Fibroblast of mammary gland (primary cell): ENCODE results near the gene USP24.
A peak's percentile ranks its signal among the peaks of the same experiment; 100 is the strongest.

ENCODE experiments used
- DNase-seq: peaks from one replicate; pipeline ENCODE4 v3.0.0-alpha.2; 2010; ENCODE audit warnings: low read depth
- H3K4me3 ChIP-seq: 2 replicates; pipeline ENCODE4 v1.5.1; 2011; ENCODE audit warnings: low read depth, mild to moderate bottlenecking, low read length, moderate library complexity; ENCODE audit not compliant: control insufficient read depth
- TF ChIP-seq, protein P1 (sequence below): conservative IDR thresholded peaks from 2 replicates; pipeline ENCODE4 v1.5.1; 2011; ENCODE audit warnings: low read depth, low read length, inconsistent platforms; ENCODE audit not compliant: control insufficient read depth, insufficient read depth

USP24 gene

DNA sequence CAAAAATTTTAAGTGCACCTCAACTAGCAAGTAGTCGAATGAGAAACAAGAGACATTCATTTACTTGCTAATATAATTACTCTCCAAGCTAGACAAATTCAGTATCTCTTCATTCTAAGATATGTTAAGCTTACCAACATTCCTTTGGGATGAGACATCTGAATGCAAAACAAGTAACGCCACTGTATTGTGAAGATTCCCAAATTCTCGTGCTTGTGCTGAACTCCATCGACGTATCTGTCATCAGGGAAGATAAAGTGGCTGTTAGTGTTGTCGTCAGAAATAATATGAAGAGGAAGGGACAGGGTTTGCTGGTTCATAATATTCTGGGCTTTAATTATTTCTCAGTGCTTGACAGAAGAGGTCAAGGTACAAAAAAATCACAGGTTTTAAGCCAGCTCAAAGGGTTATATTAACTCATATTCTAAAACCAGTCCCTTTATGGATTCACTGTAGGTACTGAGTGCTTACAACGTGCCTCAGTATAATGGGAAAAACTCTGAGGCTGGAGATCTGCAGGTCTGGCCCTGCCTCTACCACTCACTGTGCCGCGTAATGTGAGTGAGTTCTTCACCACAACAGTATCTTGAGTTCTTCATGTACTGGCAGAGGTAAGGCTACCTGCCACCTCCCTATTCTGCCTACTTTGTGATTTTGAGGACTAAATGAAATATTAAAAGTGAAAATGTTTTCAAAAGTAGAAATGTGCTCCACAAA is 133.8 kb downstream of the USP24 start:
- TF ChIP-seq, protein P1, sequence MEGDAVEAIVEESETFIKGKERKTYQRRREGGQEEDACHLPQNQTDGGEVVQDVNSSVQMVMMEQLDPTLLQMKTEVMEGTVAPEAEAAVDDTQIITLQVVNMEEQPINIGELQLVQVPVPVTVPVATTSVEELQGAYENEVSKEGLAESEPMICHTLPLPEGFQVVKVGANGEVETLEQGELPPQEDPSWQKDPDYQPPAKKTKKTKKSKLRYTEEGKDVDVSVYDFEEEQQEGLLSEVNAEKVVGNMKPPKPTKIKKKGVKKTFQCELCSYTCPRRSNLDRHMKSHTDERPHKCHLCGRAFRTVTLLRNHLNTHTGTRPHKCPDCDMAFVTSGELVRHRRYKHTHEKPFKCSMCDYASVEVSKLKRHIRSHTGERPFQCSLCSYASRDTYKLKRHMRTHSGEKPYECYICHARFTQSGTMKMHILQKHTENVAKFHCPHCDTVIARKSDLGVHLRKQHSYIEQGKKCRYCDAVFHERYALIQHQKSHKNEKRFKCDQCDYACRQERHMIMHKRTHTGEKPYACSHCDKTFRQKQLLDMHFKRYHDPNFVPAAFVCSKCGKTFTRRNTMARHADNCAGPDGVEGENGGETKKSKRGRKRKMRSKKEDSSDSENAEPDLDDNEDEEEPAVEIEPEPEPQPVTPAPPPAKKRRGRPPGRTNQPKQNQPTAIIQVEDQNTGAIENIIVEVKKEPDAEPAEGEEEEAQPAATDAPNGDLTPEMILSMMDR, result no peak
- peak; percentile 78 for DNase-seq
- no peak overlapping the region for H3K4me3 ChIP-seq

DNA sequence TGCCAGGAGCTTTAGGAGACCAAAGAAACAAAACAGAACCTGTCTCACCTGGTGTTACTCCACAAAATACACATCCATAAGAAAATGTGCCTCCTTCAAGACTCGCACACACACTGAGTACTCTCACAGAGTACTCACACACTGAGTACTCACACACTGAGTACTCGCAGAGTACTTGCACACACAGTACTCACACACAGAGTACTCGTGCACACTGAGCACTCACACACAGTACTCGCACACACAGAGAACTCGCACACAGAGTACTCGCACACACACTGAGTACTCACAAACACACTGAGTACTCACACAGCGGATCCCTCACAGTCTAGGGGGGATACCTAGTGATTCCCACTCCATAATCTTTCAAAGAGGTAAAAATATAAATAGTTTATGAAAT is 135.5 kb downstream of the USP24 start:
- H3K4me3 ChIP-seq, result no peak overlapping the region
- TF ChIP-seq, protein P1, result no peak
- no peak for DNase-seq

DNA sequence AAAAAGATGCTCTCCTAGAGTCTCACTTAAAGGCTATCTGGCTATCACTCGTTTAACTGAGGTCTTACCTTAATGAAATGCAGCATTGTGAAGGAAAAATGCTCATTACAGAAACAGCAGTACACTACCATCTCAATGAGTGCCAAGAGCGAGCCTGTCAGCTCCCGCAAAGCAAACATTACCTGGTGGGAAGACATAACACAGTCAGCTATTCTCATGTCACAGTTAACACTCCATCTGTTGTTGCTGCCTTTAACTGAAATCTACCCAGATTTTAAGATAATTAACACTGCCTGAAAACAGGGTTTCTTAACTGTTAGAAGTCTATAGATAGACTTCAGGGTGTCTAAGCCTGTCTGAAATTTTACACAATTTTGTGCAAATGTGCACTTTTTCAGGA is 136.7 kb downstream of the USP24 start:
- no peak overlapping the region for H3K4me3 ChIP-seq
- no peak for DNase-seq
- TF ChIP-seq, protein P1, result no peak

DNA sequence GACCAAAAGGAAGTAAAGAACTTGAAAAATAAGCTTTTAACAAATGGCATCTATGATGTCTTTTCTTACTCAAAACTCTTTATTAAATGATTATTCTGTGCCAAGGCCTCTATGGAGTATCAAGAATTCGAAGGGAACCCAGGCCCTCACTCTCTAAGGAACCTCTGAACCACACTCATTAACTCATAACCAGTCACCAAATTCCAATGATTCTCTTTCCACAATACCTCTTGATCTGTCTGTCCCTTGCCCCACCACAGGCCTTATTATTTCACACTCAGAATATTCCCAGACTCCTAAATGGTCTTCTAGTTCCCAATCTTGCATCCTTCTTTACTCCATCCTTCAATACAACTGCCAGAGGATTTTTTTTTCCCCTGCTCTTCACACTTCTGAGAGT is 138.8 kb downstream of the USP24 start:
- H3K4me3 ChIP-seq, result no peak overlapping the region
- TF ChIP-seq, protein P1, result no peak
- no peak for DNase-seq

DNA sequence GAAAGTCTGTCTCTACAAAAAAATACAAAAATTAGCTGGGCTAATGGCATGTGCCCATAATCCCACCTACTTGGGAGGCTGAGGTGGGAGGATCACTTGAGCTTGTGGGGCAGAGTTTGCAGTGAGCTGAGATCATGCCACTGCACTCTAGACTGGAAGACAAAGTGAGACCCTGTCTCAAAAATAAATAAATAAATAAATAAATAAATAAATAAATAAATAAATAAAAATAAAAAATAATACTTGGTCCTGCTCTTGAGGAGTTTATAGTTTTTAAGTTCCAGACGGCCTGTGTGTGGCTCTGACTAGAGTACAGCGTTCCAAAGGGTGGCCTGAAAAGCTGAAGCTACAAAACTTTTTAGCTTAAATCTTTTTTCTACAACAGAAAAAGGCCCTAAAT is 140.7 kb downstream of the USP24 start:
- TF ChIP-seq, protein P1, result no peak
- DNase-seq, result no peak
- no peak overlapping the region for H3K4me3 ChIP-seq

DNA sequence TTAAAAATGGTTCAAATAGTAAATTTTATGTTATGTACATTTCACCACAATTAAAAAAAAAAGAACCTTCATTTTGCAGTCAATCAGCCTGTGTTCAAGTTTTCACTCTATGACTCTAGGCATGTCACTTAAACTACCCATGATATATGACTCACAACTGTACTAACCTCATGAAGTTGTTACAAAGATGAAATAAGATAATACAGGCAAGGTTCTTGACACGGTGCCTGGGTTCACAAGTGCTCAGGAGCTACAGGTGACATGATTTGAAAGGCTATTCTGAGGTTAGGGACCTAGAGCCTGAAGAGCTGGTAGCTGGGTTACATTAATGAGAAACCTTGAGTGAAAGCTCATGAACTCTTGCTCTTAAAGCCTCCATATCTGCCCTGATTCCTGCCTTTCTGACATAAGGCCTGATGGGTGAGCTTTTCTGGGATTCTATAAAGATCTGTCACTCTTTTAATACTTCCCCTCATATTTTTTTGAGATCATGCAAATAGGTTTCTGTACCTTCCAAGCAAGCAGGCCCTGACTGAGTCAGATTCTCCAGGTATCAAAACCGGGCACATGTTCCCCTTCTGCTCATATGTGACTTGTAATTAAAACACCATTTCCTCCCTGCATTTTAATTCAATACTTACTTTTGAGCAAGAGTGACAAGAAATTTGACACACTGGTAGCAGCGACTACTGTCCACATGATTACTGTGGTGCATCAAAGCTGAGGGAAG is 141.8 kb downstream of the USP24 start:
- TF ChIP-seq, protein P1, result no peak
- H3K4me3 ChIP-seq, result no peak overlapping the region
- DNase-seq, result no peak
